Breast epithelium (tissue), 3 donors: ENCODE measurements around the gene ANO3.

Experiments
- POLR2A ChIP-seq: fragments of 450-650 bp; IDR thresholded peaks from one replicate; pipeline ENCODE4 v1.6.1; 2016; ENCODE audit warnings: antibody characterized with exemption, mild to moderate bottlenecking, moderate library complexity
- TF ChIP-seq, protein P1 (sequence below), 3 donors: fragments of 450-650 bp; IDR thresholded peaks; one replicate each; pipeline ENCODE4 v1.5.1; 2016 to 2017; ENCODE audit warnings: antibody characterized with exemption in 3 of 3, mild to moderate bottlenecking in 3 of 3, moderate library complexity in 3 of 3

DNA sequence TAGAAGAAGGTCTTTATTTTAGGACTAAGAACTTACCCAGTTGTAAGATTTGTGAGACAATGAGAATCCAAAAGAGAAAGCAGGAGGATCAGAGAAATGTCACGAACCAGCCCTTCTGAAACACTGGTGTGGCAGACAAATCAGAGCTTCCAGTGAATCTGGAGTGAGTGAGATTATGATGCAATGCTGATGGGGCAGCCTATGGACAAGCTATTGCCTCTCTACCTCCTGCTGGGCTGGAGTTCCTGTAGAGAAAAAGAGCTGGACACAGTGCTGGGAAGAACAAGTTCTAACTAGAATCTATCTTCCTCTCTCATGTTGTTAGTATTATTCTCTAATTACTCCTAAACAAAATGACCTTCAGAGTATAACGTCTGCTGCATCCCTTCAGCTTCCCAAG is 12.0 kb upstream of the ANO3 start:
- TF ChIP-seq, protein P1, sequence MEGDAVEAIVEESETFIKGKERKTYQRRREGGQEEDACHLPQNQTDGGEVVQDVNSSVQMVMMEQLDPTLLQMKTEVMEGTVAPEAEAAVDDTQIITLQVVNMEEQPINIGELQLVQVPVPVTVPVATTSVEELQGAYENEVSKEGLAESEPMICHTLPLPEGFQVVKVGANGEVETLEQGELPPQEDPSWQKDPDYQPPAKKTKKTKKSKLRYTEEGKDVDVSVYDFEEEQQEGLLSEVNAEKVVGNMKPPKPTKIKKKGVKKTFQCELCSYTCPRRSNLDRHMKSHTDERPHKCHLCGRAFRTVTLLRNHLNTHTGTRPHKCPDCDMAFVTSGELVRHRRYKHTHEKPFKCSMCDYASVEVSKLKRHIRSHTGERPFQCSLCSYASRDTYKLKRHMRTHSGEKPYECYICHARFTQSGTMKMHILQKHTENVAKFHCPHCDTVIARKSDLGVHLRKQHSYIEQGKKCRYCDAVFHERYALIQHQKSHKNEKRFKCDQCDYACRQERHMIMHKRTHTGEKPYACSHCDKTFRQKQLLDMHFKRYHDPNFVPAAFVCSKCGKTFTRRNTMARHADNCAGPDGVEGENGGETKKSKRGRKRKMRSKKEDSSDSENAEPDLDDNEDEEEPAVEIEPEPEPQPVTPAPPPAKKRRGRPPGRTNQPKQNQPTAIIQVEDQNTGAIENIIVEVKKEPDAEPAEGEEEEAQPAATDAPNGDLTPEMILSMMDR (IDR thresholded peaks at IDR 0.05) = no peak
- no peak for TF ChIP-seq POLR2A
